Tibial nerve (tissue), 4 donors: ENCODE measurements around the gene C2orf78. TPM values are rescaled to one million over a fixed set of nuclear protein-coding genes. Genes with fewer than 3 reads are reported as not detected.

Experiments
- DNase-seq, 2 donors: peaks; one replicate each; pipeline ENCODE4 v3.0.0-alpha.2; 2019; ENCODE audit warnings: low spot score in 2 of 2
- H3K27ac ChIP-seq, 4 donors: fragments of 200-600 bp; sonication (generic) in 3 of 4; one replicate each; pipeline ENCODE4 v1.5.1; 2017 to 2019; ENCODE audit warnings: mild to moderate bottlenecking in 1 of 4
- H3K27me3 ChIP-seq, 2 donors: fragments of 200-600 bp; sonication (generic) in 1 of 2; one replicate each; pipeline versions ENCODE4 v1.5.1 to v1.6.0; 2017 to 2019
- H3K36me3 ChIP-seq, 3 donors: fragments of 200-600 bp; sonication (generic); one replicate each; pipeline ENCODE4 v1.5.1; 2018 to 2019
- H3K4me1 ChIP-seq, 4 donors: fragments of 200-600 bp; sonication (generic) in 3 of 4; one replicate each; pipeline ENCODE4 v1.5.1; 2017 to 2019
- H3K4me3 ChIP-seq, 4 donors: fragments of 200-600 bp; sonication (generic) in 3 of 4; one replicate each; pipeline ENCODE4 v1.5.1; 2017 to 2019; ENCODE audit warnings: mild to moderate bottlenecking in 1 of 4, moderate library complexity in 1 of 4
- H3K9me3 ChIP-seq, 4 donors: fragments of 200-600 bp; sonication (generic) in 3 of 4; one replicate each; pipeline ENCODE4 v1.5.1; 2017 to 2019
- CTCF ChIP-seq, 5 experiments: fragments of 200-600 bp in 3 of 5; fragments of 450-650 bp in 2 of 5; sonication (generic) in 3 of 5; IDR thresholded peaks; one replicate each; pipeline ENCODE4 v1.5.1; 2016 to 2019; ENCODE audit warnings: antibody characterized with exemption in 5 of 5, mild to moderate bottlenecking in 3 of 5, moderate library complexity in 2 of 5
- EP300 ChIP-seq, 2 donors: sonication (generic); formaldehyde crosslinking; IDR thresholded peaks; one replicate each; pipeline ENCODE4 v1.6.1; 2017; ENCODE audit warnings: antibody characterized with exemption in 2 of 2, mild to moderate bottlenecking in 1 of 2
- POLR2A ChIP-seq, 2 donors: fragments of 450-650 bp; IDR thresholded peaks; one replicate each; pipeline ENCODE4 v1.6.1; 2017; ENCODE audit warnings: antibody characterized with exemption in 2 of 2, mild to moderate bottlenecking in 2 of 2, moderate library complexity in 2 of 2
- WGBS, 2 donors: methylation state at CpG; one replicate each; pipeline ENCODE4 v1.1.5; 2018; 5-methylcytosine and 5-hydroxymethylcytosine counted together
- total RNA-seq, 4 donors: library from RNA; depleted of rRNA; stranded (reverse); fragments of >200 nt; gene quantifications; one replicate each; pipeline ENCODE4 v1.1.0, GENCODE V29; 2016

Gene C2orf78
- total RNA-seq, 4 donors from 2014 or later: not detected

DNA sequence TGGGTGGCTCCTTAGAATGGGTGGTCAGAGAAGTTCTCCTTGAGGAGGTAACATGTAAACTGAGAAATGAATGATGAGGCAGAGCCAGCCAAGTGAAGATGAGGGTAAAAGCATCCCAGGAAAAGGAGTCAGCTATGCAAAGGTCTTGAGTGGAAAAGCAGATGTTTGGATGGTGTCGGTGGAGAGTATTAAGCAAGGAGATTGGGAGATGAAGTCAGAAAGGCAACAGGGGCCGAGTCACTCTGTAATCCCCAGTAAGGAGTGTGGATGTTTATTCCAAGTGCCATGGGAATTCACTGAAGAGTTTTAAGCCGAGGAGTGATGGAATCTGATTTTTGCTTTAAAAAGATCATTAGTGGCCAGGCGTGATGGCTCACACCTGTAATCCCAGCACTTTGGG is 41.4 kb downstream of the C2orf78 start:
- no peak overlapping the region for H3K27ac ChIP-seq
- peaks cover 0 to 26% (median 14%) of the 10 kb centered on the region in 4 donors for H3K4me1 ChIP-seq
- no peak for DNase-seq
- TF ChIP-seq CTCF (IDR thresholded peaks at IDR 0.05): no peak
- no peak for TF ChIP-seq EP300 (IDR thresholded peaks at IDR 0.05)
- no peak for TF ChIP-seq POLR2A (IDR thresholded peaks at IDR 0.05)
- 60 to 71% methylated on average over 4 of the region's 4 CpGs for WGBS, 2 donors
- H3K4me3 ChIP-seq: no peak overlapping the region
- no peaks in the 10 kb centered on the region for H3K9me3 ChIP-seq
- no peaks in the 10 kb centered on the region for H3K27me3 ChIP-seq
- H3K36me3 ChIP-seq: no peaks in the 10 kb centered on the region

DNA sequence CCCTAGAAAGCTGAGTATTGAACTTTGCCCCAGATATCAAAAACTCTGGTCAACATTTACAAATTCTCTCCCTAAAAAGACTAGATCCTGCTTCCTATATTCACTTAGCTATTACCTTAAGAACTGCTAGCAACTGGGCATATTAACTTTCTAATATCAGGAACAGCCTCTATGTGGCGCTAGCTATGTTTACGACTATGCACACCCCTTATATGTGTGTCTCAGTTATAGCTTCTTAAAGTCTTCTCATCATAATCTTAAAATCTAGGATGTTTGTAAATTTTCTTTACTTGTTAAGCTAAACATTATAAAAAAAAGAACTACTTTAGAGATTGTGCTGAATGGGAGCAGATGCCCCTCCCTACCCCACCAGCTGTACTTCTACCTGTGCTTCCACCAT is 43.0 kb downstream of the C2orf78 start:
- Histone ChIP-seq H3K27ac (no peak overlapping the region), H3K4me1 (peaks cover 0 to 42% (median 21%) of the 10 kb centered on the region in 4 donors), H3K4me3 (no peak overlapping the region), H3K36me3 (peaks cover 0 to 8% (median 0%) of the 10 kb centered on the region in 3 donors), H3K27me3 (no peaks in the 10 kb centered on the region), H3K9me3 (no peaks in the 10 kb centered on the region)
- 26 to 27% methylated on average over 2 of the region's 2 CpGs for WGBS, 2 donors
- DNase-seq: no peak
- TF ChIP-seq POLR2A (IDR thresholded peaks at IDR 0.05) (no peak), CTCF (IDR thresholded peaks at IDR 0.05) (peak in 1 of 5 experiments; percentile 16), EP300 (IDR thresholded peaks at IDR 0.05) (no peak)

DNA sequence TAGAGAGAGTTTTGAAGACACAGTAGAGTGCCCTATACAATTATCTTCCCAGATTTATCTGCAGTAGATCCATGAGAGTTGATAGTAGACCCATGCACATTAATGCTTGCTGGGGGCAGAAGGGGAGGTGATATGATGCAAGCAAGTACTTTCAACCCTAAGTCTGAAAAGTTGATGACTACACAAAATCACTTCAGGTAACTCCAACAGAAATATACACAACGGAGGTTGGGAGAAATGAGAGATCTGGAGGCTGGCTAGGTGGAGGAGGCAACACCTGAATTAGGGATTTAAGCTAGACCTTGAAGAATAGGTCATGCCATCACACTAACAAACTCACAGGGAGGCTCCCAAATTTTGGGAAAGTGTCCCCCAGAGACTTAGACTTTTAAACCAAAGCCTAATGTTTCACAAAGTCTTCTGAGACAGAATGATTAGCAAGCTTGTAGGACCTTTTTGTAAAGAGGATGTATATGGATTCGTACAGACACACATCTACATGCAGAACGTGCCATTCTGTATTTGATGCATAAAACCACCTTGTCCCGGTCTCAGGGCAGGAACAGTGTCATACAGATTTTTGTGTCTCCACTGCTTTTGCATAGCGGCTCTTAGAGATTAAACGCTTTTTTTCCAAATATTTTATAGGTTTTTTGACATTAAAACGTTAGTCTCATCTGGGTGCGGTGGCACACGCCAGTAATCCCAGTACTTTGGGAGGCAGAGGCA is 43.8 kb downstream of the C2orf78 start:
- Histone ChIP-seq H3K27ac (peak overlapping the region in 3 of 4 donors; percentile 94 to 98 (median 97)), H3K4me3 (peak overlapping the region in 2 of 4 donors; percentile 72 to 80), H3K9me3 (no peaks in the 10 kb centered on the region), H3K4me1 (peaks cover 0 to 50% (median 23%) of the 10 kb centered on the region in 4 donors), H3K27me3 (no peaks in the 10 kb centered on the region), H3K36me3 (peaks cover 0 to 16% (median 0%) of the 10 kb centered on the region in 3 donors)
- no peak for DNase-seq
- TF ChIP-seq POLR2A (IDR thresholded peaks at IDR 0.05): no peak
- 79 to 82% methylated on average over 9 of the region's 9 CpGs for WGBS, 2 donors

DNA sequence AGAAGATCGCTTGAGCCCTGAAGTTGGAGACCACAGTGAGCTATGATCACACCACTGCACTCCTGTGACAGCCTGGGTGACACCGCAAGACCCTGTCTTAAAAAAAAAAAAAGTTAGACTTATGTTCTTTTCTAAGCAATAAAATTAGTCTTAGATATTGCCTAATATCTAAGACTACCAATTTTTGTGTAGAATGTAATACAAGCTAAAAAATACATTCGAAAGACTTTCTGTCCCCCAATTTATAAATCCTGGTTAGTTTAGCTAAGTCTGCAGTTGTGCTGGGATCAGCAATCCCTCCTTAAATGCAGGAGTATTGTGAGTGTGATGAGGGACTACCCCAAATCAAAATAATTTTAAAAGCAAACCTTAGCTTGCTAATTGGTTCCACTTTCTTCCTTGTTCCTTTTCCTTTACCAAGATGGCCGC is 44.4 kb downstream of the C2orf78 start:
- TF ChIP-seq EP300 (IDR thresholded peaks at IDR 0.05) (no peak), POLR2A (IDR thresholded peaks at IDR 0.05) (no peak)
- peak overlapping the region; percentile 94 to 99 (median 98) for H3K27ac ChIP-seq
- peaks cover 0 to 56% (median 23%) of the 10 kb centered on the region in 4 donors for H3K4me1 ChIP-seq
- no peaks in the 10 kb centered on the region for H3K9me3 ChIP-seq
- no peaks in the 10 kb centered on the region for H3K27me3 ChIP-seq
- peak overlapping the region; percentile 72 to 94 (median 80) for H3K4me3 ChIP-seq
- H3K36me3 ChIP-seq: peaks cover 0 to 21% (median 0%) of the 10 kb centered on the region in 3 donors
- DNase-seq: no peak
- 63% methylated on average over 4 of the region's 4 CpGs for WGBS, 2 donors

DNA sequence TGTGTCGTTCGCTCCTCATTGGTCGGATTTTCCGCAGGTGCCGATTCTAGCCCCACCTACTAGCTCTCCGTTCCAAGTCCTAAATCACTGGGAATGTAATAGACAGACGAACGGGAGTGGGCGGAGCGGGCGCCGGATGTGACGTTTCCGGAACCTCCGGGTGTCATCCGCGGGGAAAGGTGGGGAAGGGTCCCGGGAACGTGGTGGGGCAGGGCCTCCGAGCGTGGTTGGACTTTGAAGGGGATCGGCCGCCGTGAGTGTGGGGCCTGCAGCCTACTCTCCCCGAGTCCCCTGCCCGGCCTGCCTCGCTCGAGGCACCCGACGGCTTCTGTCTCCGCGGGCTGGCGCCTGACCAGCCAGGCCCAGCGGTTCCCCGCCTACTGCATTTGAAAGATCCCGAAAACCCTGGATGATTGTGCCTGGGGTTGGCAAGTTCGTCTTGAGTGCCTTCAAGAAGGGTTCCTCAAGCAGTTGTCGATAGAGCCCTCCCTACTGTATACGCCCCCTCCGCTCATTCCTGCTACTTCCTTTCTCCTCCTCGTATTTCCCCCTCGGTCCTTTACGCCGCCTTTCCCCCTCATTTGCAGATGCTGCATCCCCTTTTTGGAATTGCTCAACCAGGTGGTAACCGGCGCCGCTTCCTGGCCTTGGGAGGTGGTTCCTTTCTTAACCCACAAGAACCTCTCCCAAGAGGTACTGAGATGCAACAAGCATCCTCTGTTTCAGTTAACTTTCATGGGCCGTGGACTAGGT is 45.0 kb downstream of the C2orf78 start, which contains the start of gene STAMBP:
Gene STAMBP, plus strand, starts transcription at position 144 of the 753 bp plus-strand sequence. CDS start 1,896 bp downstream, outside the sequence.
- Histone ChIP-seq H3K27me3 (no peaks in the 10 kb centered on the region), H3K4me3 (peak within 1 kb of the TSS; percentile 72 to 94 (median 80)), H3K27ac (peak within 1 kb of the TSS; percentile 94 to 99 (median 98)), H3K36me3 (peaks cover 0 to 26% (median 0%) of the 10 kb centered on the region in 3 donors), H3K9me3 (no peaks in the 10 kb centered on the region), H3K4me1 (peaks cover 0 to 59% (median 23%) of the 10 kb centered on the region in 4 donors)
- peak; percentile 93 to 98 for DNase-seq
- 0 to 1% methylated on average over 45 to 48 of the region's 48 CpGs for WGBS, 2 donors
- no peak for TF ChIP-seq CTCF (IDR thresholded peaks at IDR 0.05)
- TF ChIP-seq EP300 (IDR thresholded peaks at IDR 0.05): peak; percentile 85 to 89
- TF ChIP-seq POLR2A (IDR thresholded peaks at IDR 0.05): peak; percentile 44 to 69
